Vagina (tissue), 2 donors: ENCODE measurements around the gene ZFYVE9. TPM values are rescaled to one million over a fixed set of nuclear protein-coding genes. Genes with fewer than 3 reads are reported as not detected.
A peak's percentile ranks its signal among the peaks of the same experiment; 100 is the strongest.

Source experiments
- DNase-seq, 2 donors: peaks; one replicate each; pipeline ENCODE4 v3.0.0-alpha.2; 2017; ENCODE audit errors: extremely low spot score in 2 of 2
- H3K27ac ChIP-seq: fragments of 200-600 bp; sonication (generic); one replicate; pipeline ENCODE4 v1.5.1; 2019
- H3K27me3 ChIP-seq: fragments of 200-600 bp; sonication (generic); one replicate; pipeline ENCODE4 v1.5.1; 2019
- H3K36me3 ChIP-seq, 2 donors: fragments of 200-600 bp; sonication (generic); one replicate each; pipeline ENCODE4 v1.5.1; 2017 to 2019
- H3K4me1 ChIP-seq: fragments of 200-600 bp; sonication (generic); one replicate; pipeline ENCODE4 v1.5.1; 2019
- H3K4me3 ChIP-seq, 2 donors: fragments of 200-600 bp; sonication (generic); 1 replicate in 1 of 2; 2 replicates in 1 of 2; pipeline ENCODE4 v1.5.1; 2016 to 2019
- H3K9me3 ChIP-seq: fragments of 200-600 bp; sonication (generic); one replicate; pipeline ENCODE4 v1.5.1; 2019
- CTCF ChIP-seq, 3 experiments: fragments of 450-650 bp in 2 of 3; fragments of 200-600 bp in 1 of 3; sonication (generic) in 1 of 3; IDR thresholded peaks; one replicate each; pipeline ENCODE4 v1.5.1; 2017 to 2019; ENCODE audit warnings: antibody characterized with exemption in 3 of 3, mild to moderate bottlenecking in 2 of 3, moderate library complexity in 2 of 3
- POLR2A ChIP-seq, 2 donors: fragments of 450-650 bp; IDR thresholded peaks; one replicate each; pipeline ENCODE4 v1.6.1; 2017; ENCODE audit warnings: antibody characterized with exemption in 2 of 2, mild to moderate bottlenecking in 2 of 2, moderate library complexity in 2 of 2
- POLR2AphosphoS5 ChIP-seq, 2 donors: sonication (generic); formaldehyde crosslinking; IDR thresholded peaks; one replicate each; pipeline ENCODE4 v1.9.0; 2017; ENCODE audit warnings: antibody characterized with exemption in 2 of 2, mild to moderate bottlenecking in 2 of 2, low read depth in 1 of 2; ENCODE audit not compliant: insufficient read depth in 1 of 2
- intact Hi-C: fragments of 100-400 bp; cut with DNase I; formaldehyde crosslinking; loops from one replicate; pipeline ENCODE4 v1.15.1; 2023
- total RNA-seq: library from RNA; depleted of rRNA; stranded (reverse); fragments of >200 nt; gene quantifications from one replicate; pipeline ENCODE4 v1.2.3, GENCODE V29; 2016

ZFYVE9 gene
- total RNA-seq, 1 donor from 2014 or later, result 30.2 TPM

- intact Hi-C loops, result no loop called here
- H3K36me3 ChIP-seq, result peaks cover 0 to 73% of the 10 kb centered on the region in 2 donors
- H3K27me3 ChIP-seq, result no peaks in the 10 kb centered on the region
- H3K4me3 ChIP-seq, result no peak overlapping the region
- DNase-seq, result no peak
- no peaks in the 10 kb centered on the region for H3K9me3 ChIP-seq
- H3K27ac ChIP-seq, result no peak overlapping the region
- peaks cover 13% of the 10 kb centered on the region for H3K4me1 ChIP-seq
- no peak for TF ChIP-seq CTCF (IDR thresholded peaks at IDR 0.05)
- TF ChIP-seq POLR2AphosphoS5 (IDR thresholded peaks at IDR 0.05; ENCODE audit: insufficient read depth in 1 of 2, low read depth in 1 of 2), result no peak
- no peak for TF ChIP-seq POLR2A (IDR thresholded peaks at IDR 0.05)
Observed at GRCh38 chr1:52359676-52360594, 218.0 kb downstream of the ZFYVE9 start.

GRCh38 chr1:52360595-52360968 is 218.7 kb downstream of the ZFYVE9 start:
- Histone ChIP-seq H3K4me1 (peaks cover 17% of the 10 kb centered on the region), H3K36me3 (peaks cover 0 to 67% of the 10 kb centered on the region in 2 donors), H3K4me3 (no peak overlapping the region), H3K27ac (no peak overlapping the region), H3K9me3 (no peaks in the 10 kb centered on the region), H3K27me3 (no peaks in the 10 kb centered on the region)
- TF ChIP-seq CTCF (IDR thresholded peaks at IDR 0.05) (no peak), POLR2A (IDR thresholded peaks at IDR 0.05) (no peak), POLR2AphosphoS5 (IDR thresholded peaks at IDR 0.05; ENCODE audit: insufficient read depth in 1 of 2, low read depth in 1 of 2) (no peak)
- intact Hi-C loops, result no loop called here
- DNase-seq, result no peak

GRCh38 chr1:52364235-52364839 is 222.4 kb downstream of the ZFYVE9 start:
- Histone ChIP-seq H3K4me1 (peaks cover 29% of the 10 kb centered on the region), H3K9me3 (no peaks in the 10 kb centered on the region), H3K27me3 (no peaks in the 10 kb centered on the region), H3K4me3 (no peak overlapping the region), H3K27ac (peak overlapping the region; percentile 91), H3K36me3 (peaks cover 0 to 29% of the 10 kb centered on the region in 2 donors)
- intact Hi-C loops, result no loop called here
- no peak for TF ChIP-seq POLR2AphosphoS5 (IDR thresholded peaks at IDR 0.05; ENCODE audit: insufficient read depth in 1 of 2, low read depth in 1 of 2)
- TF ChIP-seq CTCF (IDR thresholded peaks at IDR 0.05), result no peak
- no peak for TF ChIP-seq POLR2A (IDR thresholded peaks at IDR 0.05)
- no peak for DNase-seq

GRCh38 chr1:52365071-52365745 is 223.3 kb downstream of the ZFYVE9 start:
- Histone ChIP-seq H3K27me3 (no peaks in the 10 kb centered on the region), H3K9me3 (no peaks in the 10 kb centered on the region), H3K36me3 (peaks cover 0 to 20% of the 10 kb centered on the region in 2 donors), H3K4me3 (peak overlapping the region; percentile 87 to 96), H3K4me1 (peaks cover 29% of the 10 kb centered on the region), H3K27ac (peak overlapping the region; percentile 91)
- intact Hi-C loops, result no loop called here
- no peak for DNase-seq
- TF ChIP-seq POLR2AphosphoS5 (IDR thresholded peaks at IDR 0.05; ENCODE audit: insufficient read depth in 1 of 2, low read depth in 1 of 2) (no peak), CTCF (IDR thresholded peaks at IDR 0.05) (no peak), POLR2A (IDR thresholded peaks at IDR 0.05) (peak in 1 of 2 donors; percentile 15)
